ENCODE results near the gene VMA21.

VMA21 gene

DNA sequence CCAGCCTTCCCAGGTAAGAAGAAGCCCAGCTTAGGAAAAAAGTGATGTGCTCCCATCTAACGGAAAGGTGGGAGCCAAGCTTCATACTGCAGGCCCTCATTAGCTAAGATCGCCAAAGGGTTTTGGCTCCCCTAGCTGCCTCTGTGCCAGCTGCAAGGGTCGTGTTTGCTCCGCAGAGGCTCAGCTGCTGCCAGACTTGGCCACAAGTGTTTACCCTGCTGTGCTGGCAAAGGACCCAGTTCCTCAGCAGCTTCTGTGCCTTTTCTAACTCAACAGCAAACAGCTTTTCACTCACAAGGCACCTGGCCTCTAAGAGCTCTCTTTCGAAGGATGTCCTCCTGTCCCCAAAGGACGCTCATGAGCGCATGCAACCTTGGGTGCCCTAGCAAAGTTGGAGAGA lies 12.2 kb upstream of the VMA21 start:
- TF ChIP-seq, protein P1, sequence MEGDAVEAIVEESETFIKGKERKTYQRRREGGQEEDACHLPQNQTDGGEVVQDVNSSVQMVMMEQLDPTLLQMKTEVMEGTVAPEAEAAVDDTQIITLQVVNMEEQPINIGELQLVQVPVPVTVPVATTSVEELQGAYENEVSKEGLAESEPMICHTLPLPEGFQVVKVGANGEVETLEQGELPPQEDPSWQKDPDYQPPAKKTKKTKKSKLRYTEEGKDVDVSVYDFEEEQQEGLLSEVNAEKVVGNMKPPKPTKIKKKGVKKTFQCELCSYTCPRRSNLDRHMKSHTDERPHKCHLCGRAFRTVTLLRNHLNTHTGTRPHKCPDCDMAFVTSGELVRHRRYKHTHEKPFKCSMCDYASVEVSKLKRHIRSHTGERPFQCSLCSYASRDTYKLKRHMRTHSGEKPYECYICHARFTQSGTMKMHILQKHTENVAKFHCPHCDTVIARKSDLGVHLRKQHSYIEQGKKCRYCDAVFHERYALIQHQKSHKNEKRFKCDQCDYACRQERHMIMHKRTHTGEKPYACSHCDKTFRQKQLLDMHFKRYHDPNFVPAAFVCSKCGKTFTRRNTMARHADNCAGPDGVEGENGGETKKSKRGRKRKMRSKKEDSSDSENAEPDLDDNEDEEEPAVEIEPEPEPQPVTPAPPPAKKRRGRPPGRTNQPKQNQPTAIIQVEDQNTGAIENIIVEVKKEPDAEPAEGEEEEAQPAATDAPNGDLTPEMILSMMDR (conservative IDR thresholded peaks at IDR 0.05; ENCODE audit: low read depth, low read length): no peak
- H3K4me3 ChIP-seq (ENCODE audit: low read depth, low read length): no peak overlapping the region
- no peak for DNase-seq (ENCODE audit: low read depth)

DNA sequence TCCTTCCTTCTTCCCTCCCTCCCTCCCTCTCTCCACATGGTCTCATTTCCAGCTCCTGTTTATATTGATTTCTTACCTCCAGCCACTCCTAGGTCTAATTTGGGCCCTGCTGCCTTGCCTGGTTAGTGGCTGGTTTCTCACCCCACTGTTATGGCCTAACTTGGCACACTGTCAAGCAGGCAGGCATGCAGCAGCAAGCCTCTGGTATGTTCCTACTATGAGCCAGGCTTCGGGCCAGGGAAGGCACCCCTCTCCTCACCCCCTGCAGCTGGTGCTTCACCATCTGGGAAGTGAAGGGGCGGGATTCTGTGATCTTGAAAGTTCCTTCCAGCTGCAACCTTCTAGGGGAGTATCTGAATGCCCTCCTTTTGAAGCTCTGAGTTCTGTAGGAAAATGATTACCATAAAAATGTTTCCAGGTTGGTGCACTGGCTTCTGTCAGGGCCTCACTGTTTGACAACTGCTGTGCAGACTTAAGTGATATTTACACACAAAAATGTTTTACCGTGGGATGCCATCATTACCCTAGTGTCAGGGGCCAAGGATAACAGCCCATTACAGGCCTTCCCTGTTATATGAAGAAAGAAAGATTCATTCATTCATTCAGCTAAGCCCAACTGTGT lies 10.1 kb upstream of the VMA21 start:
- no peak overlapping the region for H3K4me3 ChIP-seq (ENCODE audit: low read depth, low read length)
- DNase-seq (ENCODE audit: low read depth): peak; percentile 20
- TF ChIP-seq, protein P1 (conservative IDR thresholded peaks at IDR 0.05; ENCODE audit: low read depth, low read length): no peak

DNA sequence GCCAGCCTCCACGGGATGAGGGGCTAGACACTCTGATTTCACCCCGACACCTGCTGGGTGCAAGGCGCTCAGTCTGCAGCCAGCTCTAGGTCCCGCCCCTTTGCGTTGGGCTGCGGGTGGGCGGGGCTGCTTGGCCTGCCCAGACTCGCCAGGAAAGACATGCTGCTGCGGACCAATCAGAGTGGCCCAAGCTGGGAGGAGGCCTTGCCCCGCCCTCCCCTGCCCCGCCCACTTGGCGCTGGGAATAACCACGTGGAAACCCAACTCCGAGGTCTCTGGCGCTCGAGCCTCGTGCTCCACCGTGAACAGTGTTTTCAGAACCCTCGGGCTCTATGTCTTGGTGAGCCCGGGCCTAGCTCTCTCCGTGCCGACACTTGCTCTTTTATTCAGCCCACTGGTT lies 5.3 kb upstream of the VMA21 start:
- TF ChIP-seq, protein P1 (conservative IDR thresholded peaks at IDR 0.05; ENCODE audit: low read depth, low read length): no peak
- no peak overlapping the region for H3K4me3 ChIP-seq (ENCODE audit: low read depth, low read length)
- no peak for DNase-seq (ENCODE audit: low read depth)

DNA sequence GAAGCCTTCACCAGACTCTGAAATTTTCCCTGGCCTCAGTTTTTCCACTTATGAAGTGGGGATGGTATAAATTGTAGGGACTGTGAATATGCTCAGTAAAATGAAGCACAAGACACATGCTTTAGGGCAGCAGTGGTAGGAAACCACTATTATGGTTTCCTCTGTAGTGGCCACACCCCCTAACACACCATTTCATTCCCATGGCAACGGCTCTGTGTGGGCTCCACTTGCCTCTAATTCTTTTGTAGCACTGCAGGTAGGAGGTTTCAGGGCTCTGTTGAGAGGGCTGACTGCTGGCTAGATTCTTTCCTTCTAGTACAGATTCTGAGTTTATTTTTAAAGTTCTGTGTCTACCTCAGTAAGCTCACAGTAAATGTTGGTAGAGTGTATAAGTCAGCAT lies 3.5 kb upstream of the VMA21 start:
- H3K4me3 ChIP-seq (ENCODE audit: low read depth, low read length): no peak overlapping the region
- peak; percentile 9 for DNase-seq (ENCODE audit: low read depth)
- TF ChIP-seq, protein P1 (conservative IDR thresholded peaks at IDR 0.05; ENCODE audit: low read depth, low read length): no peak

DNA sequence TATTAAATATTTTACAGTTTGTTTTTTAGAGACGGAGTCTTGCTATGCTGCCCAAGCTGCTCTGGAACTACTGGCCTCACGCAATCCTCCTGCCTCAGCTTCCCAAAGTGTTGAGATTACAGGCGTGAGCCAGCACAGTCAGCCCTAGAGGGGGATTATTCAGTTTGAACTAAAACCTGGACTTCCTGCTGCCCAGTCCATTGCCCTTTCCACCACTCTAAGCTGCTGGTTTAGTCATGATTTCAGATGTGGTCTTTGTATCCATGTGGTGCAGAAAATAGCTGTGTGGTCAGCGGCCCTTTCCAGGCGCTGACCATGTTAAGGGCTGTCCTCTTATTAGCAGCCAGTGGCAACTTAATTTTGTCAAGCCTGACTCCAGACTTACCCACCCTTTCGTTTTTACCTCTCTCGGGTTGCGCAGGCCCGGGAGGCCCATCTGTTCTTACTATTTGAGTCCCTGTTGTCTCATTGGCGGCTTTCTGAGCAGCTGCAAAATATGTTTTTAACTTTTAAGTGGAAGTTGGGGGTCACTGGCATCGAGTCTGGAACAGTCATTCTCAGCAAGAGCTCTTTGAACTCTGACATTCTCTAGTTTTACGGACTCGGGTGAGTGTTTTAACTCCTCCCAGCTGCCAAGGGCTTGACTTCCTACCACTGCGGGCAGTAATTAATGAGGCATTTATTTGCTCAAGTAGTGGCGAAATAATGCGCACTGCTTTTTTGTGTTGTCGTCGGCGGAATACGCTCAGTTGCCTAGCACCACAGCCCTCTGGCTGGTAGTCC lies 773 bp upstream of the VMA21 start:
- TF ChIP-seq, protein P1 (conservative IDR thresholded peaks at IDR 0.05; ENCODE audit: low read depth, low read length): no peak
- peak; percentile 79 for DNase-seq (ENCODE audit: low read depth)
- H3K4me3 ChIP-seq (ENCODE audit: low read depth, low read length): peak overlapping the region; percentile 59

DNA sequence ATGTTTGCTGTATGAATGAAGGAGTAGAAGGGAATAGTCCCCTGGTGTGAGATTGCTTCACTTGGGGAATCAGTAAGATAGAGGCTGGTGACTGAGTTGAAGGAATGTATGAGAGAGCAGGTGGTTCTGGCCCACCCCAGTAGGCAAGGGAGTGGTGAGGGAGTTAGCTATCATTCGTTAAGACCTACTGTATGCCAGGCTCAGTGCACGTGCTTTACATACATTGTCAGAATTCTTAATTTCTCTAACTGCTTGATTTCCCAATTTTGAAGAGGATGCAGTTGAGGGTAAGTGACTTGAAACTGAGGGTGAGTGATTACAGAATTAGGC lies 700 bp downstream of the VMA21 start:
- H3K4me3 ChIP-seq (ENCODE audit: low read depth, low read length): peak overlapping the region; percentile 84
- TF ChIP-seq, protein P1 (conservative IDR thresholded peaks at IDR 0.05; ENCODE audit: low read depth, low read length): no peak
- DNase-seq (ENCODE audit: low read depth): peak; percentile 22

DNA sequence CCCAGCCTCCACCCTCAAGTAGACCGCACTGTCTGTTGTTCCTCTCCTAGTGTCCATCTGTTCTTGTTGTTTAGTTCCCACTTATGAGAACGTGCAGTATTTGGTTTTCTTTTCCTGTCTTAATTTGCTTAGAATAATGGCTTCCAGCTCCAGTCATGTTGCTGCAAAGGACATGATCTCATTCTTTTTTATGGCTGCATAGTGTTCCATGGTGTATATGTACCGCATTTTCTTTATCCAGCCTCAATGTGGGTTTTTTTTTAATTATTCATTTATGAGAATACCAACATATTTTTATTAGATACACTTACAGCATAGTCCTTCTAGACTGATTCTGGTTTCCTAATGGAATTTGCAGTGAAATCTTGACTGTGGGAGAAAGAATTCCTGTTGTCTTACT lies 1.3 kb downstream of the VMA21 start:
- H3K4me3 ChIP-seq (ENCODE audit: low read depth, low read length): no peak overlapping the region
- TF ChIP-seq, protein P1 (conservative IDR thresholded peaks at IDR 0.05; ENCODE audit: low read depth, low read length): no peak
- DNase-seq (ENCODE audit: low read depth): no peak

All from choroid plexus epithelial cell (primary cell).